Activated effector memory CD4-positive, alpha-beta T cell treated with Interleukin-2 at 50 U/mL for 16 hours (primary cell): Measurements from ENCODE around the gene CLRN1.

Experiments
- DNase-seq: peaks from one replicate; pipeline ENCODE4 v3.0.0-alpha.2; 2020

CLRN1 gene

DNA sequence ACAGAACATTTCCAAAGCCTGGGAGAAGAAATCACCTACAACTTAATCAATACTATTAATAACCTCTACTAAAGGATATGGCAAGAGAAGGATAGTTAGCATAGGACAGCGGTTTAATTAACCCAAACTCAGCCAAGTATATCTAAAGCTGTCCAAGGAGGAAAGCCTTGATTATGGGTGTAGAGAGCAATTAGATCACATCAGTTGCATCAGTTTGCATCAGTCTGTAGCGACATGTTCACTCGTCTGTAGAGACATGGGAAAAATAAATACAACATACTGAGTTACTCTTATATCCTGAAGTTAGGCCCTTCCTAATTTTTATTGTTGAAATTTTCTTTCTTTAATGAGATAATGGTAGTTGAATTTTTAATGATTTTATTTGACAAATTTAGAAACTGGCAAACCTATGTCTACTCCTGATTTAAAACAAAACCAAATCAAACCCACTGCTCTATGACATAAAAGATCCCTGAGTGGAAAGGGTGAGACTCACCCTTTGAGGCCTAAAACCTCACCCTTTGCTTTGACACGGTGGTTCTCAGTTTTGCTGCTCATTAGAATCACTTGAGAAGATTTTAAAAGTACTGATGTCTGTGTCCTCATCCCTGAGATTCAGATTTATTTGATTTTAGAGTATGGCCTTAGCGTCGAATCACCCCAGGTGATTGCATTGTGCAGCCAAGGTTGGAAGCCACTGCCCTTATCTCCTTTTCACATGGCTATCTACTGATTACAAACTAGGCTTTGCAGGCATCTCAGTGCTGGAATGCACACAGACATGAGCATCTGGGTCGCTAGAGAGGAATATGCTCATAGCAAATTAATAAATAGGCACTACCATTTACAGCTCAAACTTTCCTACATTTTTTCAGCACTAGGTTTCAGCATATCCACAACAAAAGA, 2.8 kb upstream of the CLRN1 start:
- DNase-seq: no peak

DNA sequence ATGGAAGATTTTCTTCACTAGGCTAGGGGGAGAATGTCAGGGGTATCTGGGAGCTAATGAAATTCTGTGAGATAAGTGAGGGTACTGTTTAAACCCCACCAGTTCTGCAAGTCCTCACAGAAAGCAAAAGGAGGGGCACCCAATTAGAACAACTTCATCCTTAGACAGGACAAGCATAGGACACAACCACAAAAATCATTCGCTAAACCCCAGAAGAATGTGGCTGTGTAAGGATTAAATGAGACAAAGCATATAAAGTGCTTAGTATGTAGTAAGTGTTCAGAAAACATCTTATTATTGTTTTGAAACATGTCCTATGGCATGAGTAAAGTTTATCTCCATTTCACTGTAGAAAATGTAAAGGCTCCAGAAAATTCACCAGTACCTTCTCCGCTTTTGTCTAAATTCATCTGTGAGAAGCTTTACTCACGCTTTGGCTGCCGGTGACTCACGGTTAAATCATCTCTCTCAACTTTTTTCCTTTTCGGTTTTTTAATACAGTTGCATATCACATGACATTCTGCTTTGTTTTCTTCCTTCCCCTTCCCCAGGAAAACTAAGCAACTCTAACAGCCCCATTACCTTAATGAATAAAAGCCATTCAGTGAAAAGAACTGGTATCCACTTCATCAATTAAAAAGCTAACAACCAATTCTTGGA, 1.7 kb downstream of the CLRN1 start:
- DNase-seq: no peak

DNA sequence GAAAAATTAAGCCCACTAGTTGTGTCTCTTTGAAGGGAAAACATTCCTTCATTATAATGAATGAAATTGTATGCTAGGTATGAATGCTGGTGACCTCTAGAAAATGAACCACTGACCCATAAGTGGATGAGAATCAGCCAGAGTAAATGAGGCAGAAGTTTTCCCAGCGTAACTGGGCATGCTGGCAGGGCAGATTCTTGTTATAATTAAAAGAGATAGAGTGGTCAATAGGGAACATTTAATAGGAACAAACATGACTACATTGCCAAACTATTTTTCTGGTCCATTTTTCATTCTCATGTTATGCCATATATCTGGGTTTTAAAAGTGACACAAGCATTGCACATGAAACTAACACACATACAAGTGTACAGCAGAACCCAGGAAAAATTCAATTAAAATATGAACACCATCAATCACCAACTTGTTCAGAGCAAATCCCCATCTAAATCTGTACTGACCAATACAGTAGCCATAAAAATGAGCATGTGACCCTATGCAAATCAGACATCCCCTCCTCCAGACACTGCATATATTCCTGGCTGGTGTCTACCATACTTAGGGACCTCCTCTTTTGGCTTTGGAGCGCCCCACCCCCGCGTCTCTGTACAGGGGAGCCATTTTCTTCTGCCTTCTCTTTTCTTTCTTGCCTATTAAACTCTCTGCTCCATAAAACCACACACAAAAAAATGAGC, 4.0 kb downstream of the CLRN1 start:
- no peak for DNase-seq

DNA sequence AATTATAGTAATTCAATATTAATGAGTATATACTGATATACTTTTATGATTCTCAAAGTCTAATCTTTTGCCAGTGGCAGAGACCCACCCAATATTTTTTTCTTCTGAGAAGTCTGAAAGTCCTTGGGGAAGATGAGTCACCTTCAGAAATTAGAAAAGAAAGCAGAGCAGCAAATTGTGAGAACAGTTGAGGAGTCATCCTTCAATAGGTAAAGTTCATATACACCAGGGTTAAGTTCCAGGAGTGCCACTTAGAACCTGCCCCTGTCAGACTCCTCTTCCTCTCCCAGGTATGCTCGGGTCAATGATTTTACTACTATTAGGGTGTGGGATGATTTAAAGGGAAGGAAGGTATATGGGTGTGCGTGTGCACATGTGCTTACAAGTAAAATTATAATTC, 7.1 kb downstream of the CLRN1 start:
- DNase-seq: no peak

DNA sequence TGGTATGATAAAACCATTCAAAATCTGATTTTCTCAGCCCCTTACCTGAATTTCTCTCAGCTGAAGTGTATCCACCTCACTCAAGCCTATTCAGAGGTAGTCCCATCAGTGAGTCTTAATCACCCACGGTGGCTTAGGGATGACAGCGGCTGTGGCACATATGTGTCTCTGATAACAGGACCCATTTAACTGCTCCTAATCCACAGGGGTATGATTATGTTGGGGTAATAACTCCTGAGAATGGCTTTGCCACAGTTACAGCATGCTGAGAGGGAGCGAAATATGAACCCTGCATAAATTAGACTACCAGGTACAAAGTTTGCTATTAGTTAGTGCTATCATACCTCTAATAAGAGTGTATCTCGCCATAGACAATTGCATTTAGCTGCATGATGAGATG, 10.6 kb downstream of the CLRN1 start:
- no peak for DNase-seq

DNA sequence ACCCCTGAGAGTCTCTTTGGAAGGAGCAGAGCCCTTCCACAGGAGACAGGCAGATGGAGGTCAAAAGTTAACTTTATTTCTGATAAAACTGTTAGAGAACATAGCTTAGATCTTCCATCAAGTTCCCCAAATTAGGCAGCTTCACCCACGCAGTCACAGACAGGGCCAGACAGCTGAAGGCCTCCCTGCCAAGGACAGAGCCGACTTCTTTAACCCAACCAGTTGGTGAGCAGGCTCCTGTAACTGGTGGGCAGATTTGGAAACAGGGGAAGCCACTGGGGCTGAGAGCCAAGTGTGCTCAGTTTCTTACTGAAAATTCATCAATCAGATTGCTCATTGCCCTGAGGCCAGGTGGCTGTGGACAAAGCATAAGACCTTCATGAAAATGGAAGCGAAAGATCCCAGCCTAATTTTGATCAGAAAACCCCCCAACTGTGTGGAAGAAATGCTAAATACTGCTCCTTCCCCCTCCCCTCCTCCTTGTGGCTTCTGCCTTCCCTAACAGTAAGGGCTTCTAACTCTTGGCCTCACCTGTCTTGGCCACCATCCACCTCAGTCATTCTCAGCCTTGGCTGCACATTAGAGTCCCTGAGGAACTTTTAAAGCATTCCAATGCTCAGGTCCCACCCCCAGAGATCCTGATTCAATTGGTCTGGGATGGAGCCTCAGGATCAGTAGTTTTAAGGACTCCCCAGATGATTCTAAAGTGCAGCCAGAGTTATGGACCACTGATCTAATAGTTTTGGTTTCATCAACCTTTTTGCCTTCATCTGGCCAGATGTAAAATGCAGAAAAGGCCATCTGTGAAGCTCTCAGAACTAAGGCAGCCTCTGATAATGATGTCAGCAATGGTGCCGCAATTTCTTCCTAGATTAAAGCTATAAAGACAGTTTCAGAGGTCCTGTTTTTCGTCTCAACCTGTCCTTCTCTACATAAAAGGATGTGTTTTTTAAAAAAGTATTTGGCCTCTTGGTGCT, 11.5 kb downstream of the CLRN1 start:
- no peak for DNase-seq

DNA sequence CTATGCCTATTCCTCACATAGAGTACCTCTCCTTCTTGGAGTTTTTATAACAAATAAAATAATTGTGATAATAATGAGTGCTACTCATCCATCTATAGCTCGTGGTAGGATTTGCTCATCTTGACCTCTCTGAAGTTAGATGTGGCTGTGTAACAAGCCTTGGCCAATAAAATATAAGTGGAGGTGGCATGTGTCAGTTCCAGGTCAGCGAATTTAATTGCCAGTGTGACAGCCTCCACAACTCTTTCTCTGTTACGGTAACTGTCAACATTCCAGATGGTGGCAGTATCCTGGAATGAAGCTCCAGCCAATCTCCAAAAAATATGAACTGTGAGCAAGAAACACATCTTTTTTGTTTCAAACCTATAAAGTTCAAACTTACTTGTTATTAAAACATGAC, 13.8 kb downstream of the CLRN1 start:
- DNase-seq: no peak

DNA sequence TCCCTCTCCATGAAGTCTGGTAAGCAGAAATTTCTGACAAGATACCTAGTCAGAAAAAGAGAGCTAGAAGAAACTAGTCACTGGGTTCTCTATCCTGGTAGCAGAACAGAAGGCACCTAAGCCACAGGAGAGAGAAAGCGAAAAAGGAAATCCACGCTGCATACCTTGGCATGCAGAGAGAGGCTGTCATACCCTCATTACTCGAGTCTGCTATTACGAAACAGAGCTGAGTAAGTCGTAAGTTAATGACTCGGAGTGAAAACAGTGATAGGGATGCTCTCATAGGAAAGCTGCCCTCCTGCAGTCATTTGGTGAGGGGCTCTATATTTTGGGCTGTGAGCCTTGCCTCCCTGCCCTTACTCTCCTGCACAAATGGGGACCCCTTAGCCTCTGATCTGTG, 16.2 kb downstream of the CLRN1 start:
- no peak for DNase-seq

DNA sequence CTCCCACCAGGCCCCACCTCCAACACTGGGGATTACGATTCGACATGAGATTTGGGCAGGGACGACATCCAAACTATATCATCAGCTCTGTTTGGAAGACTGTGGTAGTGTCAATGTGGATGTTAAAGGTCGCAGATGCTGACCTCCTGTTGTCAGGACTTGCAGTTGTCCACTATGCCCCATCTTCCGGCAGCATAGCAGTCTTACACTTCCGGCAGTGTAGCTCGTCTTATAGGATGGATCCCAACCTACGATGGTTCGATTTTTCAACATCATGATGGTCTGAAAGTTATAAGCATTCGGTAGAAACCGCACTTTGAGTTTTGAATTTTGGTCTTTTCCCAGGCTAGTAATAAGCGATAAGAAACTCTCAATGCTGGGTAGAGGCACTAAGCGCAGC, 20.6 kb downstream of the CLRN1 start:
- no peak for DNase-seq

DNA sequence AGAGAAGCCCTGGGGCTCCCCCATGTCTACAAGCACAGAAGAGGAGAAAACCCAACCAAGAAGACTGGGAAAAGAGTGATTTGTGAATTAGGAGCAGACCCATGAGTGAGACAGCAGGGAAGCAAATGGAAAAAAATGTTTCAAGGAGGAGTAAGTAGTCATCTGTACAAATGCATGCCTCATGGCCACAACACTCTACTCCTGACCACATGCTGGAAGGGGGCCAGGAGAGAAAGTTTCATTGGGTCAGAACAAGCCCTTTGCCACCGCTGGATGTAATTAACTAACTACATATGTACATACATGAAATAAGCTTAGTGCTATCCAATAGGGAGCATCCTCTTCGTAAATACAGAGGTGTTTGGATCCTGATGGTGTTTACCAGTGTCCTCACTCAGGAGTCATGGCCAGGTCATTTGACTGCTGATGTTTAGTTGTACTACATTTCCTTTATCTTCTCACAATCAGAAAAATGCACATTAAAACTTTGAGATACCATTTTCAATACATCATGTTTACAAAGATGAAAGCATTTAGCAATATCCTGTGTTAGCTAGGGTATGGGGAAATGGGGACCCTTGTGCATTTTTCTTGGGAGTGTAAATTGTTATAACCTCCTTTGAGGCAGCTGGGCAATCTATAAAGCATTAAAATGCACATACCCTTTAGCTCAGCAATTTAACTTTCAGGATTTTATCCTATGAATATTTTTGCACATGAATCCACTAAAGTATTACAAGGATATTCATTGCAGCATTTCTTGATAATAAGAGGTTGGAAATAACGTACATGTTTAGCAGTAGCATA, 27.1 kb downstream of the CLRN1 start:
- DNase-seq: no peak

DNA sequence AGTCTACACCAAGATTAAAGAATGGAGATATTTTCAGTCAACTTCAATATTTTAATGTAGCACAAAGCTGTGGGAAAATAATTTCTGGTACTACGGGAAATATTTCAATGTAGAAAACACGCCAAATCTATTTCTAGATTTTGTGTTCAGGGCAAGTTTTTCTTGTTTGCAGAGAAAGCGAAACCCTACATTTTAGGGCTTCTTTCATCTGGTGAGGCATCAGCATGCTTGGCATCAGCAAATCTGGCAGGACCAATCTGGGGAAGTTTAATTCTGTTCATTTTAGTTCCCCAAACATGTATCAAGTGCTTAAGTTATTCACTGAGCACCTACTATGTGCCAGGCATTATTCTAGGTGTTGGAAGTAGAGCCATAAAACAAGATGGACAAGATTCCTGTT, 30.3 kb downstream of the CLRN1 start:
- DNase-seq: no peak

DNA sequence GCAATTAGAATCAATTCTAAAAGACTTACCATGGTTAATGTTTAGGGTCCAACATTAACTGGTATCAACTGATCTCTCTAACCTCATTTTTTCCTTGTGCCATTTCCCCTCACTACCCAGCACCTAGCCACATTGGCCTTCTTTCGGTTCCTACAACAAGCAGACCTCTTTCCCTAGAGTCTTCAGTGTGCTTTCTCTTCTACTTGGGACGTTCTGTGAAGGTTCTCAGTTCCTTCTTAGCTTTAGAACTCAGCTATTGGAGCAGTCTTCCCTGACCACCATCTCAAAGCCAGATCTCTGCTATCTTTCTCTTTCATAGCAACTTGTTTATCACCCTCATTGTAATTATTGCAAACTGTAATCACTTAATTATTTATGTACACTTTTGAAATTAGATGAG, 35.8 kb downstream of the CLRN1 start:
- DNase-seq: no peak

DNA sequence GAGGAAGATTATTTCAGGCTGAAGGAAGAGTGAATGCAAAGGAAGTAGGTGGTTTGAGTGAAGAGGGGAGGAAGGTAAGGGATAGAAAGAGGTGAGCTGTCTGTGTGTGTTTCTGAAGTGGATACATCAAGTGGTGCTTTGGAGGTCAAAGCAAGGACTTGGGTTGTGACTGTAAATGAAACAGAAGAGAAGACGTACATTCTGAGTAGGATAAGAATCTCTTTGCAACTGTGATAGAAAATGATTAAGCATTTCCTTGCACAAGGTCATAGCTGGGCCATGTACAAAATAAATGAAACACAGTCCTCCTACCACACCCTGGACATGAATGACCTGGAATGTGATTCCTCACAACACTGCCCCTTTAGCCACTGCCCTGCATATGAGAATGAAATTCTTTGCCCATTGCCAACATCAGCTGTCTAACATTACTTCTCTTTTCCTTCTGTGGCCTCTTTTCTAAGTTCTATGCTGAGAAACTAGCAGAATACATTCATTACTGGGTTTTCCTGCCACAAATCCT, 39.0 kb downstream of the CLRN1 start:
- no peak for DNase-seq

DNA sequence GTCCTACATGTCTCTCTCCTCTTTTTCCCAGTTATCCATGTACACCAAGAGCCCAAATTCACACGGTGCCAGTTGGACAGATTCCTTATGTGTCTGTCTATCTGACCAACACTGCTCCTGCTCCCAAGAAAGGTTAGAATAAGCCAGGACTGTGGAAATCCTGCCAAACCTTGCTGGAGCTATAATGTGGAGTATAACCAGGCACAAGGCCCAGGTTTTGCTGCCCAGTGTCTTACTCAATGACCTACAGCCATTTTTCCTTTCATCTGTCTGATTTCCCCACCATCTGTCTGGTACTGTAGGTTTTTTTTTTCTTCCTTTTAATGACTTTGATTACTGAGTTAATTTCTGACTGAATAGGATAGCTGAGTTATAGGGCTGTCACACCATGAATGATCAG, 40.8 kb downstream of the CLRN1 start:
- no peak for DNase-seq

DNA sequence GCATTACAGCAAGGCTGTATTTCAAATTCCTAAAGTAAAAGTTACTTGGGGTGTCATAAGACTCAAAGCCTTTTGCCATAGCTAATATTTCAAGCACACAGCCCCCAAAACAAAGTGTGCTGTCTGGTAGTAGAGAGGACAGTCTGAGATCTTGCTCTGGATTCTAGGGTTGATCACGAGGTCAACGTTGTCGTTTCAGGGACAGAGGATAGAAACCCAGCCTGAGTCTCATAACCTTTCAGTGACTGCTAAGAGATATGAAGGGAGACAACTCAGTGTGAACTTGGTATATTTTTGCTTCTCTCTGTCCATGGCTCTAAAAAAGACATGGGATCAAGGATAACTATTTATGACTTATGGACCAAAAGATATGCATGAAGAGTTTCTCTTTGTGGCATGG, 41.7 kb downstream of the CLRN1 start:
- no peak for DNase-seq

DNA sequence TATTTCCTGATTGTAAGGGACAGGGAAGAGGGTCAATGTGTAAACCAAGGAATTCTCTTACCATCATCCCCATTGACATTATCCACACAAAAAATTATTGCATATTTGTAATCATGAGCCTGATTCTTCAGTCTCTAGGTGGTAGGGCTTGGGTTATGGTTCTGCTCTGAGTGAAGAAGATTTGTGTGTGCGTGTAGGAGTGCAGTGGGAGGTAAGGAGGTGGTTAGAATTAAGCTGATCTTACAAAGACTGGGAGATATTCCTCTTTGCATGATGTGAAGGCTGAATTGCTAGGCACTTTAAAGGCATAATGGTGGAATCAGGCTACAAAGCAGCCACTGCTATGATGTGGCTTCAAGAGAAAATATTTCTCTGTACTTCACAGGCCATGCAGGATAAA, 44.3 kb downstream of the CLRN1 start:
- DNase-seq: no peak

DNA sequence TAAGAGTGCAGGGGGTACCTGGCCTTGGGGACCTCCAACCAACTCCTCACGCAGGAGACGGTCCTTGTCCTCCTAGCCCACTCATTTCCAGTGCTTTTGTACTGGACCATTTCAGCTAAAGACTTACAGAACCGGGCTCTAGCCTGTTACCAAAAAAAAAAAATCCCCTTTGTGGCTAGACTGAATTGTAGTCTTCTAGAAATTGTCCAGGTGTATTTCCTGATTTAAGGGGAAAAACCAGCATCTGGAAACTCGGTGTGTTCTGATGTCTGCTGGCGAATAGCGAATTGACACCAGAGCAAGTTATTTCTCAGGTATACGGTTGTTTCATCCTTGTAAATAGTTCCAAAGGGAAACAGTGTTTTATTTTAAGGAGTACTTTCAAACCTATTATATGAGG, 46.2 kb downstream of the CLRN1 start:
- no peak for DNase-seq

DNA sequence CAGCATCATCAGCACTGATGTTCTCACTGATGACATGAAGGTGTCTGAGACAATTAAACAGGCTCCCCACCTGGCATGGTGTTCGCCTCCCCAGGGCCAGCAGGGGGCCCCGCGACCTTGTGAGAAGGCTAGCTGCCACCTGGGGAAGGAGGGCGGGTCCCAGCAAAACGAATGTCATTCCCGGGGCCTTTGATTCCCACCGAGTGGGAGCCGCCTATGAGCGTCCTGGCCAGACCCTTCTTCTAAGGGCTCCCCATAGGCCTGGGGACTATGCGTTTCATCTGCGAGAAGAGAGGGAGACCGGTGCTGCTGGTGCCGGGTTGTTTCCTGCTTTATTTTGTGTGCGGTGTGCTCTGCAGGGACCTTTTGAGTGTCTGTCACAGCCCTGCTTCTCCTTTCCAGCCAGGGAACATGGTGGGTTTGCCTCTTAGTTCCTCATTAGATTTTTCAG, 46.8 kb downstream of the CLRN1 start:
- peak; percentile 22 for DNase-seq

DNA sequence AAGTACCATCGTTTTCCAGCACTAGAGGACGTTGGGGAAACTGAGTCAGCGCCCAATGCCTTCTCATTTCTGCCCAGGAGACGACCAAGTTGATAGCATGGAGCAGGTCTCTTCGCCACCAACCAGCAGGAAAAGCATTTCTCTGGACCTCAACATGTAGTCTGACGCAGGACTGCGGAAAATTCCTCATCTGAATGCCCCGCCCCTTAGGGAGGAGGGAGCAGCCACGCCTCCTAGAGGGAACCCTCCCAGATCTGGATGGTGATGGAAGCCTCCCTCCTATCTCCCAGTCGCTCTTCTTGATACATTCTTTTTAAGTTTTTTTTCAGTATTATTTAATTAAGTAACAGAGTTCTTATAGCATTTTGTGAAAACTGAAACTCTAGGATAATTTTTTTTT, 49.9 kb downstream of the CLRN1 start:
- DNase-seq: no peak

DNA sequence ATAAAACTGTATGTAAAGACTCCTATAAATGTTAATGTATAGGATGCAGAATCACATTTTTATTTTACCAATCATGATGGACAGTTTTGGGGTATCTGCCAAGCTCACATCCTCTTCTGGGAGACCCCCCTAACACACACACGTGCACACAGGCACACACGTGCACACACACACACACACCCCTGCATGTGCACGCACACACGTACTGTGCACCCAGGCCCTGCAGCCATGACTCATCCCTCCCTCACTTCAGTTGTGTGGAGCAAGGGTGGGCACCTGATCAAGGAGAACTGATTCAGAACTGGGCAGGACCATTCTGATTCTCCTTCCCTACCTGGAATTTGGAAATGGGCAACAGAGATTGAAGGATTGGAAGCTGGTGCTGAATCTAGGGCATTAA, 51.3 kb downstream of the CLRN1 start:
- DNase-seq: no peak

DNA sequence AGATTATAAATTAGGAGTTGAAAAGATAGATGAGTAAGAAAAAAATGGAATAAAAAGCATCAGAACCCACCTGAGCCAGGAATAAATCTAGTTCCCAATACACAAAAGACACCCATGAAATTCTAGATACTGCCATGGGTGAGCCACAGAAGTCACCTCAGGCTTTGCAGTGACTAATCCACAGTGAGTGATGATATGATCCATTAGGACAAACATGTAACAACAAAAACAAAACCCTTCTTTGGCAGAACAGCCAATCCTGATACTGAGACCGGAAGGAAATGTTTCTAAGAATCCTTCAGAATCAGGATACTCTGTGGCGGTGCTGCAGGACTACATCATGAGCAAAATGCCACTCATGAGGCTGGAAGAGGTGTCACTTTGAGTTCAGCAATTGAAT, 52.3 kb downstream of the CLRN1 start:
- DNase-seq: no peak

DNA sequence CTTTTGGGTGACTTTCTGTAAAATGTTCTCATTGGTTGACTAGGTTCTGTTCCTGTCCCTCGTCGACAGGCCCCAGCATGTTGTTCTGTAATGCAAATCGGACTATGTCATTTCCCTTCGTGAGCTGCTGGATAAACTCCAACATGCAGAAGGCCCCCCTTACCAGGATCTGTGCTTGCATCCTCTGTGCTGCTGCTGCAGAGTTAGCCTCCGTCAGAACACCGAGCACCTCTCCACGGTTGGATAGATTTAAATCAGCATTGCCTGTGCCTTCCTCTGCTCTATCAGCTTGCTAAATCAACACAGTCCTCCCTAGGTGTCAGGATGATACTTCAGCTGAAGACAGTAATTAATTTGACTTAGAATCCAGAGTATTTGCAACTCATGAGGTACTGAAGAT, 54.6 kb downstream of the CLRN1 start:
- DNase-seq: no peak
